ENCODE results near the gene DCUN1D2. TPM values are rescaled to one million over a fixed set of nuclear protein-coding genes. Genes with fewer than 3 reads are reported as not detected.
A peak's percentile ranks its signal among the peaks of the same experiment; 100 is the strongest.

The DCUN1D2 gene
- total RNA-seq, 1 donor from 2014 or later = 14.2 TPM

DNA sequence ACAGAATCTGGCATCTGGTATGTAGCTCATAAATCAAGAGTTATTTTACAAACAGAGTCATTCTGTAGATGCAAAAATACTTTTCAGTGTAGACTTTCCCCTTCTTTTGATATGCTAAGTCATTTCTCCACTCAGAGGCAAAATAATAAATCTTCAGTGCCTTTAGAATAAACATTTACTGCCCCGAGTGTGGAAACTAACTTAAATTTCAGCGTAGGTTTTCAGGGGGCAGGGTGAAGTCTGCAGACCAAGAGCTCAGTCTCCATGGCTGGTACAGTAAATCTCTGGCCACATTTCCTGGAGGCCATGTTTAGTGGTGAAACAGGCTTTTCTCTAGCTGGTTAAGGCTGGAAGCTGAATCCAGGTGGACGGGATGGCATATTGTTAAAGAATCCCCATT is 24.1 kb downstream of the DCUN1D2 start:
- no peaks in the 10 kb centered on the region for H3K27me3 ChIP-seq (ENCODE audit: control insufficient read depth, insufficient read depth, low read length)
- FAIRE-seq = no peak
- TF ChIP-seq, protein P1, sequence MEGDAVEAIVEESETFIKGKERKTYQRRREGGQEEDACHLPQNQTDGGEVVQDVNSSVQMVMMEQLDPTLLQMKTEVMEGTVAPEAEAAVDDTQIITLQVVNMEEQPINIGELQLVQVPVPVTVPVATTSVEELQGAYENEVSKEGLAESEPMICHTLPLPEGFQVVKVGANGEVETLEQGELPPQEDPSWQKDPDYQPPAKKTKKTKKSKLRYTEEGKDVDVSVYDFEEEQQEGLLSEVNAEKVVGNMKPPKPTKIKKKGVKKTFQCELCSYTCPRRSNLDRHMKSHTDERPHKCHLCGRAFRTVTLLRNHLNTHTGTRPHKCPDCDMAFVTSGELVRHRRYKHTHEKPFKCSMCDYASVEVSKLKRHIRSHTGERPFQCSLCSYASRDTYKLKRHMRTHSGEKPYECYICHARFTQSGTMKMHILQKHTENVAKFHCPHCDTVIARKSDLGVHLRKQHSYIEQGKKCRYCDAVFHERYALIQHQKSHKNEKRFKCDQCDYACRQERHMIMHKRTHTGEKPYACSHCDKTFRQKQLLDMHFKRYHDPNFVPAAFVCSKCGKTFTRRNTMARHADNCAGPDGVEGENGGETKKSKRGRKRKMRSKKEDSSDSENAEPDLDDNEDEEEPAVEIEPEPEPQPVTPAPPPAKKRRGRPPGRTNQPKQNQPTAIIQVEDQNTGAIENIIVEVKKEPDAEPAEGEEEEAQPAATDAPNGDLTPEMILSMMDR (IDR thresholded peaks at IDR 0.05; ENCODE audit: insufficient read depth, low read length, severe bottlenecking) = no peak
- H3K4me3 ChIP-seq (ENCODE audit: low read depth, low read length) = no peak overlapping the region
- H3K36me3 ChIP-seq (ENCODE audit: control insufficient read depth, insufficient read depth, low read length) = peaks cover 3% of the 10 kb centered on the region
- DNase-seq (ENCODE audit: low read depth) = no peak

DNA sequence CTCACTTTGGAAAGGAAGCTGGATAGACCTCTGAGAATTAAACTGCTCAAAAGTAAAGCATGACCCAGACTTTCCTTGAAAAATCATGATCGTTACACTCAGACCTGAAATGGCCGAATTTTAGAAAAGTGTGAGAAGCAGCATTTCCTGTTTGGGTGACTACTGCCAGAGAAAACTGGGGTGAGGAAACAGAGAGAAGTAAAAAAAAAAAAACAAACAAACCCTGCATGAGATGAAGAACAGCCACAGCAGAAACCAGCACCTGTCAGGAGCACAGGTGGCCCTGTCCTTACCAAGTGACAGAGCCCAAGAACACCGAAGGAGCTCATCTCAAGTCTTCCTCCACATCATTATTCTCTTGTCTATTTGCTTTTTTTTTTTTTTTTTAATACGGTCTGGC is 25.2 kb downstream of the DCUN1D2 start:
- TF ChIP-seq, protein P1 (IDR thresholded peaks at IDR 0.05; ENCODE audit: insufficient read depth, low read length, severe bottlenecking) = no peak
- Histone ChIP-seq H3K36me3 (ENCODE audit: control insufficient read depth, insufficient read depth, low read length) (peaks cover 3% of the 10 kb centered on the region), H3K27me3 (ENCODE audit: control insufficient read depth, insufficient read depth, low read length) (no peaks in the 10 kb centered on the region), H3K4me3 (ENCODE audit: low read depth, low read length) (no peak overlapping the region)
- FAIRE-seq = no peak
- DNase-seq (ENCODE audit: low read depth) = no peak

DNA sequence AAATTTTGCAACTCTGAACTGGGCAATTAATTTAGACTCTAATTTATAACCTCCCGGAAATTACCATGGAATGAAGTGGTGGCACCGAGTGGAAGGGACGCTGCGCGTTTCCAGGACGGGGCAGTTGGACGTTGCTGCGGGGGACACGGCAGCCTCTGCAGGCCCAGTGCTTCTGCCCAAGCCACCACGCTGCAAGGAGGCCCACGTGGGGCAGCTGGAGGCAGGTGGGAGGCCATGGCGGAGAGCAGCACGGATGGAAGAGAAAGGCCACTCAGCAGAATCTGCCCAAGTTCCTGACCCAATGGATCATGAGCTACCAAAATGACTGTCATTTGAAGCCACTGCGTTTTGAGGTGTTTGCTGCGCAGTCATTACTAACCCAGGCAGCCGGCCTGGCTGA is 26.0 kb downstream of the DCUN1D2 start:
- TF ChIP-seq, protein P1 (IDR thresholded peaks at IDR 0.05; ENCODE audit: insufficient read depth, low read length, severe bottlenecking) = no peak
- H3K4me3 ChIP-seq (ENCODE audit: low read depth, low read length) = no peak overlapping the region
- no peaks in the 10 kb centered on the region for H3K27me3 ChIP-seq (ENCODE audit: control insufficient read depth, insufficient read depth, low read length)
- DNase-seq (ENCODE audit: low read depth) = no peak
- no peak for FAIRE-seq
- H3K36me3 ChIP-seq (ENCODE audit: control insufficient read depth, insufficient read depth, low read length) = peaks cover 3% of the 10 kb centered on the region

DNA sequence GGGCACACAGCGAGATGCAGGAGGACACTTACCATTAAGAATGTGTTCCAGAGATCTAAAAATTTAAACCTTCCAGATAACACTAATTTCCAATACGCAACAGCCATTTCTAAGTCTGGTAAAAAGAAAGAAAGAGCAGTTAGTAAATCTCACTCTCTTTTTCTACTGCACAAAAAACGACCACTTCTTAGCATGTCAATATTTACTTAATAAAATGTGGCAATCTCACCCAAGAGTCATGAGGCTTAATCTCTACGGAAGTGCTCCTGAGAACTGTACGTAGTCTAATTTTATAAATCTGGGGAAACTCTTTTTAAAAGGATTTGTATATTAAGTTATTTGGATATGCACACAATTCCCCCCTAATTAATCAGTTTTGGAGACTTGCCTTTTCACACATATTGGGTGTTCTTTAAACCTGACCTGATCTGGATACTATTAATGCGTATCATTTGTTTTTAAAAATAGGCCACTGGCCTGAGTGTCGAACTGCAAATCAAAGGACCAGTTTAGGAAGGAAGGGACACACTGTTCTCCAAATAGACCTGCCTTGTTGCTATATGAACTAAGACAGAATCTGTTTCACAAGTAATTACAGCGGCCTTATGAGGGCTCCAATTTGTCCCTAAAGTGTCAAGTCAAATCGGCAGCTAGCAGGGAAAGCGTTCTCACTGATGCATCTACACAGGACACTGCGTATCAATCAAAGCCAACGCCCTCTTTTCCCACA is 29.3 kb downstream of the DCUN1D2 start:
- TF ChIP-seq, protein P1 (IDR thresholded peaks at IDR 0.05; ENCODE audit: insufficient read depth, low read length, severe bottlenecking) = no peak
- H3K4me3 ChIP-seq (ENCODE audit: low read depth, low read length) = no peak overlapping the region
- H3K36me3 ChIP-seq (ENCODE audit: control insufficient read depth, insufficient read depth, low read length) = peaks cover 1% of the 10 kb centered on the region
- DNase-seq (ENCODE audit: low read depth) (peak; percentile 32), FAIRE-seq (no peak)
- H3K27me3 ChIP-seq (ENCODE audit: control insufficient read depth, insufficient read depth, low read length) = no peaks in the 10 kb centered on the region

DNA sequence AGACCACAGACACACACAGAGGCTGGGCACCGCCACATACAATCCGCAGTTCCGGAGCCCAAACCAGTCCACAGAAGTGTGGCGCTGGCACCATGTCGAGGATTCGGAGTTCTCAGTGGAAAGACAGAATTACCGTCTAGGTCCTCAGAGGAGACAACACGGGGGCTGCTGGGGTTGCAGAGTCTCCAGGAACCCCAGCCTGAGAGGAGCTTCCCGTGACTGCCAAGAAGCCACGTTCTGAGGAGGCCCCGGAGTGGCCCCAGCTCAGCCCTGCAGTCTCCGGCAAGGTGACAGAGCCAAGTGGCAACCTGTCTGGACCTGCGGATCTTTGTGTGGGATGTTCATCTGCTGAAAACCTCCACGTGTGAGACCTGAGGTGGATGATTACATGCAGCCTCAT is 29.9 kb downstream of the DCUN1D2 start:
- peak; percentile 56 for DNase-seq (ENCODE audit: low read depth)
- Histone ChIP-seq H3K4me3 (ENCODE audit: low read depth, low read length) (no peak overlapping the region), H3K27me3 (ENCODE audit: control insufficient read depth, insufficient read depth, low read length) (no peaks in the 10 kb centered on the region), H3K36me3 (ENCODE audit: control insufficient read depth, insufficient read depth, low read length) (peaks cover 4% of the 10 kb centered on the region)
- no peak for FAIRE-seq
- TF ChIP-seq, protein P1 (IDR thresholded peaks at IDR 0.05; ENCODE audit: insufficient read depth, low read length, severe bottlenecking) = no peak

DNA sequence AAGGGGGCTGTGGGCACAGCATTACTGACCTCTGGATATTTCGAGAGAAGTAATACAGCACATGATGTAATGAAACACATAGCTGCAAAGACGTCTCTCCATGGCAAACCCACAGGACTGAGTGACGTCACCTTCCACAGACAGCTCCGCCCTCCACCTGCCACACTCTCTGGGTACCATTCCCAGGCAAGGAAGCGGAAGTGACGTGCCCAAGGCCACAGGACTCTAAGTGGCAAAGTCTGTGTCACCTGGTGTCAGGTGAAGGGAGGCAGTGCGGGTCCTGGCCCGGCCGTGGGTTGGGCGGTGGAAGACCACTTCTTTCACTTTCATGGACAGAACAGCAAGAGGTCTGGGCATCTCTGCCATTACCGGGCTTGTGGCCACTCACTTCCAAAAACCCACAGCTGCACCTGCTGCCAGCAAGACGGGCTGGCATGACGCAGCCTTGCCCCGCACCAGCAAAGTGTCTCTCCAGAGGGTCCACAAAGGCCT is 30.4 kb downstream of the DCUN1D2 start:
- Histone ChIP-seq H3K4me3 (ENCODE audit: low read depth, low read length) (no peak overlapping the region), H3K27me3 (ENCODE audit: control insufficient read depth, insufficient read depth, low read length) (no peaks in the 10 kb centered on the region), H3K36me3 (ENCODE audit: control insufficient read depth, insufficient read depth, low read length) (peaks cover 6% of the 10 kb centered on the region)
- DNase-seq (ENCODE audit: low read depth) (no peak), FAIRE-seq (no peak)
- TF ChIP-seq, protein P1 (IDR thresholded peaks at IDR 0.05; ENCODE audit: insufficient read depth, low read length, severe bottlenecking) = no peak

Measured in bronchial epithelial cell (primary cell).